ENCODE results near the gene USP13.
A peak's percentile ranks its signal among the peaks of the same experiment; 100 is the strongest.

Gene USP13

DNA sequence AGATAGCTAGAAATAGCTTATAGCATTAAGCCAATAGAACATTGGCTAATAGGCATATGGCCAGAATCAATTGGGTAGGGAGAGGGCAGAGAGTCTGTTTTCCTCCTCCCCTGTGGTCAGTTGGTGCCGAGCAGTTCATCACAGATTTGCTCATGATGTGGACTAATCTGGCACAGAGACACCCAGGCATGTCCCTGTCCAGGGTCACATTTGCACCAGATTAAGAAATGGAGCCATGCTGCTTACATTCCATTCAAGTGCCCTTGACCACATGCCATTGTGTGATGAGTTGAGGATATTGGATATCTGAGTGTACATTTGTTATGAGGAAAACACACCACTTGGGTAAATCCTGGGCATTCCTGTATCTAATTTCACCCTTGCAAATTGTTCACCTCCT is 53.4 kb downstream of the USP13 start:
- DNase-seq (ENCODE audit: low read depth) = peak; percentile 10
- TF ChIP-seq, protein P1, sequence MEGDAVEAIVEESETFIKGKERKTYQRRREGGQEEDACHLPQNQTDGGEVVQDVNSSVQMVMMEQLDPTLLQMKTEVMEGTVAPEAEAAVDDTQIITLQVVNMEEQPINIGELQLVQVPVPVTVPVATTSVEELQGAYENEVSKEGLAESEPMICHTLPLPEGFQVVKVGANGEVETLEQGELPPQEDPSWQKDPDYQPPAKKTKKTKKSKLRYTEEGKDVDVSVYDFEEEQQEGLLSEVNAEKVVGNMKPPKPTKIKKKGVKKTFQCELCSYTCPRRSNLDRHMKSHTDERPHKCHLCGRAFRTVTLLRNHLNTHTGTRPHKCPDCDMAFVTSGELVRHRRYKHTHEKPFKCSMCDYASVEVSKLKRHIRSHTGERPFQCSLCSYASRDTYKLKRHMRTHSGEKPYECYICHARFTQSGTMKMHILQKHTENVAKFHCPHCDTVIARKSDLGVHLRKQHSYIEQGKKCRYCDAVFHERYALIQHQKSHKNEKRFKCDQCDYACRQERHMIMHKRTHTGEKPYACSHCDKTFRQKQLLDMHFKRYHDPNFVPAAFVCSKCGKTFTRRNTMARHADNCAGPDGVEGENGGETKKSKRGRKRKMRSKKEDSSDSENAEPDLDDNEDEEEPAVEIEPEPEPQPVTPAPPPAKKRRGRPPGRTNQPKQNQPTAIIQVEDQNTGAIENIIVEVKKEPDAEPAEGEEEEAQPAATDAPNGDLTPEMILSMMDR (conservative IDR thresholded peaks at IDR 0.05; ENCODE audit: control insufficient read depth, insufficient read depth, low read depth, low read length) = no peak
- no peak overlapping the region for H3K4me3 ChIP-seq (ENCODE audit: control insufficient read depth, low read depth, low read length)

DNA sequence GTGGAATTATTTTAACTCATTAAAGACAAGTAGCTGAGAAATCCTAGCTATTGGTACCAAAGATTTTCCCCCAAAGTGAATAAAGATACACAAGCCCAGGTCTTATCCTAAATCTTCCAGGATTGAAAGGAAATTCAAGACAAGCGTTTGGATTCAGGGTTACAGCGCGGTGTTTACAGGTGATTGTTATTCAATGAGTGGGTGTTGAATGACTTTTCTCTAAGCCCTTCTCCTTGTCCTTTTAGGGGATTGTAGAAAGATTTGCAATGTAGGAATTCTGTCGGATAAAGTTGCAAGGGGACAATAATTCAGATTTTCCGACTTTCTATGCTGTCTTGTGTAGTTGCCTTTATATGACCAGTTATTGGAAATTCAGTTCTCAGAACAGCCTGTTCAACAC is 57.2 kb downstream of the USP13 start:
- H3K4me3 ChIP-seq (ENCODE audit: control insufficient read depth, low read depth, low read length) = no peak overlapping the region
- TF ChIP-seq, protein P1 (conservative IDR thresholded peaks at IDR 0.05; ENCODE audit: control insufficient read depth, insufficient read depth, low read depth, low read length) = no peak
- DNase-seq (ENCODE audit: low read depth) = no peak

DNA sequence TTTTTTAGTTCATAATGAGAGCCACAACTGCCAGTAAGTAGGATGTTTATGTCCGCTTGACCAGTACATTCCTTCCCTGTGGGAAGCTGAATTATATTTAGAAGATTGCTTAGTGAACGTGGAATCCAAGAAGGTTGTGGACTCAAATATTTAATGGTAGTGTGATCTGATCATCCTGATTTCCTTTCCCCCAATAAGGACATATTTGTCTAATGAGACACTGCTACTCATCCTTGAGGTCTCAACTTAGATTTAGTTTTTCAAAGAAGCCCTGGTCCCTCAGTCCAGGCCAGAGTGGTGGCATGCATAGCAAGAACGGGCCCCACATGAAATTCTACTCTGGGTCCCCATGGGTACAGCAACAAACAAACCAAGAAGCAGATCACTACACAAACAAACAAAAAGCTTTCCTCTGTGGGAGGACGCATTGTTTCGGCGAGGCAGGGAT is 60.8 kb downstream of the USP13 start:
- DNase-seq (ENCODE audit: low read depth) = peak; percentile 57
- TF ChIP-seq, protein P1 (conservative IDR thresholded peaks at IDR 0.05; ENCODE audit: control insufficient read depth, insufficient read depth, low read depth, low read length) = no peak
- H3K4me3 ChIP-seq (ENCODE audit: control insufficient read depth, low read depth, low read length) = no peak overlapping the region

DNA sequence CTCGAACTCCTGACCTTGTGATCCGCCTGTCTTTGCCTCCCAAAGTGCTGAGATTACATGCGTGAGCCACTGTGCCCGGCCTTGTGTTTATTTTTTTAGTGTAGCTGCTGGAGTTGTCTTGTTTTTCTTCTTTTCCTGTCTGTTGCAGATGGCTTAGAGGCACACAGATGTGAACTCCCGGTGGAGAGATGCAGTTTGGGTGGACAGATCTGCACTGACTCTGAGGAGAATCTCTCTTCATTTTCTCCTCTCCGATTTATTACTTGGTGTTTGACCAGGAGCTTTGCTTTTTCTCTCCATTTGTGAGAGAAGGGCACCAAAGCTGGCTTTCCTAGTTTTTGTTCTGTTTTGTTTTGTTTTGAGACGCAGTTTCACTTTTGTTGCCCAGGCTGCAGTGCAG is 62.7 kb downstream of the USP13 start:
- TF ChIP-seq, protein P1 (conservative IDR thresholded peaks at IDR 0.05; ENCODE audit: control insufficient read depth, insufficient read depth, low read depth, low read length) = no peak
- no peak for DNase-seq (ENCODE audit: low read depth)
- no peak overlapping the region for H3K4me3 ChIP-seq (ENCODE audit: control insufficient read depth, low read depth, low read length)

DNA sequence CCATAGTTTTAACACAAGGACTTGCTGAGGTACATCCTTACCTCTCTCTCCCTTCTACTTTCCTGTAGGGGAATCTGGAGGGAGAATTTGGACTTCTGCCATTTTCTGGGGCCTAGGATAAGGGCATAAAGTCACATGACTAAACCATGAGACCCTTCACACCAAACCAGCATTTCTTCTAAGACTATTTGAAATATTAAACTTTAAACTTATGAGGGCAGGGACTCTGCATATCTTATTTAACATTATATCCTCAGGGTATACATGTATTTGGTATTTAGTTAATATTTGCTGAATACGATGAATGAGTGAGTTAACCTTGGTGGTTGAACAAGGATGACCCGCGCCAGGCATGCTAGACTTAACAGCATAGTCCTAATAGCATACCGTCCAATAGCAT is 63.4 kb downstream of the USP13 start:
- DNase-seq (ENCODE audit: low read depth) = peak; percentile 4
- no peak overlapping the region for H3K4me3 ChIP-seq (ENCODE audit: control insufficient read depth, low read depth, low read length)
- TF ChIP-seq, protein P1 (conservative IDR thresholded peaks at IDR 0.05; ENCODE audit: control insufficient read depth, insufficient read depth, low read depth, low read length) = no peak

DNA sequence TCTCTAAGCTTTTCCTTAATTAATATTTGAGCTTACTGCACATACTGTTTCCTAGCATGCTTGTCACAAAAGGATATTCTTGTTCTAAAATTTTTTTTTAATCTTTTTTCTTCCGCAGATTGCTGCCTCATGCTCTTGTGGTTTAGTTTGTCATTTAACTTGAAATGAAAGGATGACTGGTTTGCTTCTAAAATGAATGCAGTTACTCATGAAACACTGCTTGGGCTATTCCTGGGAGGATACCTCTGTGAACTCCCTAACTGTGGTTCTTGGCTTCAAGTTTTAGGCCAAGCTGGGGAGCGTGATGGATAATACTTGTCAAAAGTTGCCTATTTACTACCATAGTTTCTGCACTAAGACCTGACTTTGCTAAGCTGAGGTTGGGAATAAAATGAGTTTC is 64.0 kb downstream of the USP13 start:
- TF ChIP-seq, protein P1 (conservative IDR thresholded peaks at IDR 0.05; ENCODE audit: control insufficient read depth, insufficient read depth, low read depth, low read length) = no peak
- peak; percentile 90 for DNase-seq (ENCODE audit: low read depth)
- no peak overlapping the region for H3K4me3 ChIP-seq (ENCODE audit: control insufficient read depth, low read depth, low read length)

DNA sequence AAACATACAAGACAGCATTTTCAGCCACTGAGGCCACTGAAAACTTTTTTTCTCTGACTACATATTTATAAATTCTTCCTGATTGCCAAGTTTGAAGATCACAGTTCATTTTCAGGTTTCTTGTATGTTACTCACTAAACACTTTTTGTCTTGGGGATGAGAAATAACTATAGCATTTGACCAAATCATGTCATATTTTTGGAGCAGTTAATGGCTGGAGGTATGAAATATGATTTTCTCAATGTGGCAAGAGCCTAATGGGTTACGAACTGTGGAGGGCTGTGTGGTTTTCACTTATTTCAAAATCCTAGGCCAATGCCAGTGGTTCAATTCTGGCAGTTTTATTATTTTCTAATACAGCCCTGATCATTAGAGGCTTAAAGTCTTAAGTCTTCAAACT is 64.4 kb downstream of the USP13 start:
- DNase-seq (ENCODE audit: low read depth) = no peak
- TF ChIP-seq, protein P1 (conservative IDR thresholded peaks at IDR 0.05; ENCODE audit: control insufficient read depth, insufficient read depth, low read depth, low read length) = no peak
- H3K4me3 ChIP-seq (ENCODE audit: control insufficient read depth, low read depth, low read length) = no peak overlapping the region

Data from fibroblast of mammary gland (primary cell).